GM21529 (cell line): ENCODE measurements around the gene ST6GALNAC4.
A peak's percentile ranks its signal among the peaks of the same experiment; 100 is the strongest.

Source experiments
- ATAC-seq: cut with Tn5 transposase; IDR thresholded peaks from one replicate; pipeline ENCODE4 v1.9.1; 2021; ENCODE audit not compliant: unreplicated experiment

ST6GALNAC4 gene

GRCh38 chr9:127916720-127917581 is at the start of gene ST6GALNAC4:
ST6GALNAC4 (minus strand) TSS chr9:127917041; CDS start chr9:127916419, 622 bp downstream.
- peak; percentile 68 for ATAC-seq

GRCh38 chr9:127965953-127966352 is 49.1 kb upstream of the ST6GALNAC4 start:
- ATAC-seq = no peak

- no peak for ATAC-seq
Observed at GRCh38 chr9:127963359-127964064, 46.7 kb upstream of the ST6GALNAC4 start.

- ATAC-seq = no peak
Observed at GRCh38 chr9:127963041-127963358, 46.2 kb upstream of the ST6GALNAC4 start.

- ATAC-seq = no peak
Observed at GRCh38 chr9:127962278-127962677, 45.4 kb upstream of the ST6GALNAC4 start.

- ATAC-seq = no peak
Observed at GRCh38 chr9:127961613-127962155, 44.8 kb upstream of the ST6GALNAC4 start.

GRCh38 chr9:127961155-127961490 is 44.3 kb upstream of the ST6GALNAC4 start:
- no peak for ATAC-seq

- no peak for ATAC-seq
Observed at GRCh38 chr9:127960410-127961154, 43.7 kb upstream of the ST6GALNAC4 start.

- no peak for ATAC-seq
Observed at GRCh38 chr9:127959841-127960409, 43.1 kb upstream of the ST6GALNAC4 start.

GRCh38 chr9:127959398-127959797 is 42.6 kb upstream of the ST6GALNAC4 start:
- ATAC-seq = no peak

- ATAC-seq = no peak
Observed at GRCh38 chr9:127958728-127959127, 41.9 kb upstream of the ST6GALNAC4 start.

- ATAC-seq = no peak
Observed at GRCh38 chr9:127955294-127956015, 38.6 kb upstream of the ST6GALNAC4 start.

- no peak for ATAC-seq
Observed at GRCh38 chr9:127954831-127955293, 38.0 kb upstream of the ST6GALNAC4 start.

- no peak for ATAC-seq
Observed at GRCh38 chr9:127953768-127954505, 37.1 kb upstream of the ST6GALNAC4 start.

- ATAC-seq = no peak
Observed at GRCh38 chr9:127953154-127953553, 36.3 kb upstream of the ST6GALNAC4 start.

- no peak for ATAC-seq
Observed at GRCh38 chr9:127950513-127951289, 33.9 kb upstream of the ST6GALNAC4 start.

GRCh38 chr9:127949827-127950512 is 33.1 kb upstream of the ST6GALNAC4 start:
- ATAC-seq = no peak
